ENCODE data around the gene RASAL1.

- TF ChIP-seq POLR2A (IDR thresholded peaks at IDR 0.05) (no peak), CTCF (IDR thresholded peaks at IDR 0.05) (no peak), EP300 (IDR thresholded peaks at IDR 0.05) (no peak), POLR2AphosphoS5 (IDR thresholded peaks at IDR 0.05) (no peak)
Observed at GRCh38 chr12:113096675-113097461, 38.7 kb downstream of the RASAL1 start.
